Measurements from ENCODE around the gene KISS1.

DNA sequence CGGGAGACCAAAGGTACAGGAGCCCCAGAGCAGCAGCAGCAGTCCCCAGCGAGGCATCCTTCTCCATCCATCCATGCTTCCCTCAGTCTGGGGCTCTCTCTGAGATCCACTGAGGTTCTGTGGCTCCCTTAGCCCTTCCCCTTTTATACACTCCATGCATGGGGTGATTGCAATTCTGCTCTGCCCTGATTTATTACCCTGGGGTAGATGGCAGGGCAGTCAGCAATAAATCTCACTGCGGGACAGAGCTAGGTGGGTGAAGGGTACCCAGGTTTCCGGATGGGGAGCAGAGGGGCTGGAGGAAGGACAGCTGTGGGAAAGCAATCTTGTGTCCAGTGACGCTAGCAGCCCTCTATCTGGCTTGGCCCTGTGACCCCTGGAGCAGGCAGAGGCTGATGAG, 30.1 kb downstream of the KISS1 start, which contains the start of gene REN:
- TF ChIP-seq, protein P1, sequence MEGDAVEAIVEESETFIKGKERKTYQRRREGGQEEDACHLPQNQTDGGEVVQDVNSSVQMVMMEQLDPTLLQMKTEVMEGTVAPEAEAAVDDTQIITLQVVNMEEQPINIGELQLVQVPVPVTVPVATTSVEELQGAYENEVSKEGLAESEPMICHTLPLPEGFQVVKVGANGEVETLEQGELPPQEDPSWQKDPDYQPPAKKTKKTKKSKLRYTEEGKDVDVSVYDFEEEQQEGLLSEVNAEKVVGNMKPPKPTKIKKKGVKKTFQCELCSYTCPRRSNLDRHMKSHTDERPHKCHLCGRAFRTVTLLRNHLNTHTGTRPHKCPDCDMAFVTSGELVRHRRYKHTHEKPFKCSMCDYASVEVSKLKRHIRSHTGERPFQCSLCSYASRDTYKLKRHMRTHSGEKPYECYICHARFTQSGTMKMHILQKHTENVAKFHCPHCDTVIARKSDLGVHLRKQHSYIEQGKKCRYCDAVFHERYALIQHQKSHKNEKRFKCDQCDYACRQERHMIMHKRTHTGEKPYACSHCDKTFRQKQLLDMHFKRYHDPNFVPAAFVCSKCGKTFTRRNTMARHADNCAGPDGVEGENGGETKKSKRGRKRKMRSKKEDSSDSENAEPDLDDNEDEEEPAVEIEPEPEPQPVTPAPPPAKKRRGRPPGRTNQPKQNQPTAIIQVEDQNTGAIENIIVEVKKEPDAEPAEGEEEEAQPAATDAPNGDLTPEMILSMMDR (tag by site-specific recombination; IDR thresholded peaks at IDR 0.05), result no peak
- TF ChIP-seq ZNF138 (tag by site-specific recombination; IDR thresholded peaks at IDR 0.05; ENCODE audit: borderline replicate concordance), result no peak
- no peak for TF ChIP-seq RBAK (tag by site-specific recombination; IDR thresholded peaks at IDR 0.05)
- no peak for TF ChIP-seq PRDM1 (tag by site-specific recombination; IDR thresholded peaks at IDR 0.05)
- TF ChIP-seq YY1 (tag by site-specific recombination; IDR thresholded peaks at IDR 0.05), result no peak
- TF ChIP-seq WT1 (tag by site-specific recombination; IDR thresholded peaks at IDR 0.05), result no peak
- TF ChIP-seq, protein P2, sequence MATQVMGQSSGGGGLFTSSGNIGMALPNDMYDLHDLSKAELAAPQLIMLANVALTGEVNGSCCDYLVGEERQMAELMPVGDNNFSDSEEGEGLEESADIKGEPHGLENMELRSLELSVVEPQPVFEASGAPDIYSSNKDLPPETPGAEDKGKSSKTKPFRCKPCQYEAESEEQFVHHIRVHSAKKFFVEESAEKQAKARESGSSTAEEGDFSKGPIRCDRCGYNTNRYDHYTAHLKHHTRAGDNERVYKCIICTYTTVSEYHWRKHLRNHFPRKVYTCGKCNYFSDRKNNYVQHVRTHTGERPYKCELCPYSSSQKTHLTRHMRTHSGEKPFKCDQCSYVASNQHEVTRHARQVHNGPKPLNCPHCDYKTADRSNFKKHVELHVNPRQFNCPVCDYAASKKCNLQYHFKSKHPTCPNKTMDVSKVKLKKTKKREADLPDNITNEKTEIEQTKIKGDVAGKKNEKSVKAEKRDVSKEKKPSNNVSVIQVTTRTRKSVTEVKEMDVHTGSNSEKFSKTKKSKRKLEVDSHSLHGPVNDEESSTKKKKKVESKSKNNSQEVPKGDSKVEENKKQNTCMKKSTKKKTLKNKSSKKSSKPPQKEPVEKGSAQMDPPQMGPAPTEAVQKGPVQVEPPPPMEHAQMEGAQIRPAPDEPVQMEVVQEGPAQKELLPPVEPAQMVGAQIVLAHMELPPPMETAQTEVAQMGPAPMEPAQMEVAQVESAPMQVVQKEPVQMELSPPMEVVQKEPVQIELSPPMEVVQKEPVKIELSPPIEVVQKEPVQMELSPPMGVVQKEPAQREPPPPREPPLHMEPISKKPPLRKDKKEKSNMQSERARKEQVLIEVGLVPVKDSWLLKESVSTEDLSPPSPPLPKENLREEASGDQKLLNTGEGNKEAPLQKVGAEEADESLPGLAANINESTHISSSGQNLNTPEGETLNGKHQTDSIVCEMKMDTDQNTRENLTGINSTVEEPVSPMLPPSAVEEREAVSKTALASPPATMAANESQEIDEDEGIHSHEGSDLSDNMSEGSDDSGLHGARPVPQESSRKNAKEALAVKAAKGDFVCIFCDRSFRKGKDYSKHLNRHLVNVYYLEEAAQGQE (tag by site-specific recombination; IDR thresholded peaks at IDR 0.05), result no peak
- TF ChIP-seq, protein P3, sequence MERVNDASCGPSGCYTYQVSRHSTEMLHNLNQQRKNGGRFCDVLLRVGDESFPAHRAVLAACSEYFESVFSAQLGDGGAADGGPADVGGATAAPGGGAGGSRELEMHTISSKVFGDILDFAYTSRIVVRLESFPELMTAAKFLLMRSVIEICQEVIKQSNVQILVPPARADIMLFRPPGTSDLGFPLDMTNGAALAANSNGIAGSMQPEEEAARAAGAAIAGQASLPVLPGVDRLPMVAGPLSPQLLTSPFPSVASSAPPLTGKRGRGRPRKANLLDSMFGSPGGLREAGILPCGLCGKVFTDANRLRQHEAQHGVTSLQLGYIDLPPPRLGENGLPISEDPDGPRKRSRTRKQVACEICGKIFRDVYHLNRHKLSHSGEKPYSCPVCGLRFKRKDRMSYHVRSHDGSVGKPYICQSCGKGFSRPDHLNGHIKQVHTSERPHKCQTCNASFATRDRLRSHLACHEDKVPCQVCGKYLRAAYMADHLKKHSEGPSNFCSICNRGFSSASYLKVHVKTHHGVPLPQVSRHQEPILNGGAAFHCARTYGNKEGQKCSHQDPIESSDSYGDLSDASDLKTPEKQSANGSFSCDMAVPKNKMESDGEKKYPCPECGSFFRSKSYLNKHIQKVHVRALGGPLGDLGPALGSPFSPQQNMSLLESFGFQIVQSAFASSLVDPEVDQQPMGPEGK (tag by site-specific recombination; IDR thresholded peaks at IDR 0.05), result no peak
